Calu3 (cell line): ENCODE results near the gene IQCH. TPM values are rescaled to one million over a fixed set of nuclear protein-coding genes. Genes with fewer than 3 reads are reported as not detected.

Experiments used
- BruUV-seq: library from RNA; stranded (reverse); fragments of 400-500 nt; replicated peaks from 2 replicates; lab custom pipeline; 2021; lab: Mats Ljungman, UMichigan
- CTCF ChIA-PET: fragments of 300-600 bp; sonication (Branson Sonifier 250); formaldehyde crosslinking; loops from one replicate; lab custom pipeline; 2022; ENCODE audit warnings: antibody characterized with exemption; lab: Charles Lee
- DNase-seq: peaks from one replicate; pipeline ENCODE4 v3.0.0; 2022
- H3K27ac Mint-ChIP-seq: one replicate; pipeline ENCODE4 v1.8.0; 2022; ENCODE audit warnings: mixed read lengths; ENCODE audit not compliant: unreplicated experiment
- H3K27me3 Mint-ChIP-seq: one replicate; pipeline ENCODE4 v1.8.0; 2022; ENCODE audit warnings: mixed read lengths; ENCODE audit not compliant: unreplicated experiment
- H3K36me3 Mint-ChIP-seq: one replicate; pipeline ENCODE4 v1.8.0; 2022; ENCODE audit warnings: mild to moderate bottlenecking, moderate library complexity, mixed read lengths; ENCODE audit not compliant: insufficient read depth, unreplicated experiment
- H3K4me1 Mint-ChIP-seq: one replicate; pipeline ENCODE4 v1.8.0; 2022; ENCODE audit warnings: mild to moderate bottlenecking, low read depth, mixed read lengths; ENCODE audit not compliant: unreplicated experiment
- H3K4me3 Mint-ChIP-seq: one replicate; pipeline ENCODE4 v1.8.0; 2022; ENCODE audit warnings: mild to moderate bottlenecking, low read depth, moderate library complexity, mixed read lengths; ENCODE audit not compliant: unreplicated experiment
- H3K9me3 Mint-ChIP-seq: one replicate; pipeline ENCODE4 v1.8.0; 2022; ENCODE audit warnings: low read depth, mixed read lengths; ENCODE audit not compliant: unreplicated experiment
- CTCF ChIP-seq: fragments of 200-600 bp; IDR thresholded peaks from one replicate; pipeline ENCODE4 v1.8.0; 2022; ENCODE audit warnings: antibody characterized with exemption; ENCODE audit not compliant: unreplicated experiment
- intact Hi-C: fragments of 100-400 bp; cut with micrococcal nuclease; formaldehyde crosslinking; loops from one replicate; pipeline ENCODE4 v1.10.0; 2022; ENCODE audit not compliant: unreplicated experiment
- total RNA-seq: library from RNA; stranded (reverse); gene quantifications from 2 replicates; pipeline ENCODE4 v1.2.3, GENCODE V29; 2022

Gene IQCH
- total RNA-seq, 1 experiment from 2014 or later, result 5.5 TPM

- Mint-ChIP-seq H3K27me3 (no peaks in the 10 kb centered on the region), H3K4me3 (no peak overlapping the region), H3K4me1 (no peaks in the 10 kb centered on the region), H3K27ac (no peak overlapping the region), H3K36me3 (no peaks in the 10 kb centered on the region), H3K9me3 (peaks cover 2% of the 10 kb centered on the region)
- CTCF ChIA-PET, result interaction anchor here (0.7 kb wide), 1 partner anchor 377 kb away, joined by 3 read pairs; no protein-coding TSS in a partner anchor
- no peak for TF ChIP-seq CTCF
- BruUV-seq, result no TSS peak
- no peak for DNase-seq
- intact Hi-C loops, result no loop called here
Measured at GRCh38 chr15:67322481-67322880, 67.9 kb downstream of the IQCH start.

GRCh38 chr15:67327312-67327711 is 72.7 kb downstream of the IQCH start:
- BruUV-seq, result no TSS peak
- DNase-seq, result no peak
- Mint-ChIP-seq H3K27ac (no peak overlapping the region), H3K4me3 (no peak overlapping the region), H3K36me3 (no peaks in the 10 kb centered on the region), H3K9me3 (peaks cover 6% of the 10 kb centered on the region), H3K27me3 (no peaks in the 10 kb centered on the region), H3K4me1 (no peaks in the 10 kb centered on the region)
- TF ChIP-seq CTCF, result no peak
- intact Hi-C loops, result no loop called here
- CTCF ChIA-PET, result no interaction called here

- H3K27ac Mint-ChIP-seq, result no peak overlapping the region
- H3K4me1 Mint-ChIP-seq, result no peaks in the 10 kb centered on the region
- no TSS peak for BruUV-seq
- no peaks in the 10 kb centered on the region for H3K36me3 Mint-ChIP-seq
- CTCF ChIA-PET, result no interaction called here
- DNase-seq, result no peak
- H3K4me3 Mint-ChIP-seq, result no peak overlapping the region
- intact Hi-C loops, result no loop called here
- no peaks in the 10 kb centered on the region for H3K27me3 Mint-ChIP-seq
- no peak for TF ChIP-seq CTCF
- peaks cover 6% of the 10 kb centered on the region for H3K9me3 Mint-ChIP-seq
Measured at GRCh38 chr15:67327737-67328136, 73.2 kb downstream of the IQCH start.

GRCh38 chr15:67329984-67330733 is 75.6 kb downstream of the IQCH start:
- no peak for DNase-seq
- H3K4me3 Mint-ChIP-seq, result no peak overlapping the region
- H3K9me3 Mint-ChIP-seq, result peaks cover 6% of the 10 kb centered on the region
- no peaks in the 10 kb centered on the region for H3K27me3 Mint-ChIP-seq
- no TSS peak for BruUV-seq
- H3K4me1 Mint-ChIP-seq, result no peaks in the 10 kb centered on the region
- no peak for TF ChIP-seq CTCF
- H3K27ac Mint-ChIP-seq, result no peak overlapping the region
- H3K36me3 Mint-ChIP-seq, result no peaks in the 10 kb centered on the region
- CTCF ChIA-PET, result no interaction called here
- intact Hi-C loops, result no loop called here
